ENCODE measurements around the gene PAF1.

DNA sequence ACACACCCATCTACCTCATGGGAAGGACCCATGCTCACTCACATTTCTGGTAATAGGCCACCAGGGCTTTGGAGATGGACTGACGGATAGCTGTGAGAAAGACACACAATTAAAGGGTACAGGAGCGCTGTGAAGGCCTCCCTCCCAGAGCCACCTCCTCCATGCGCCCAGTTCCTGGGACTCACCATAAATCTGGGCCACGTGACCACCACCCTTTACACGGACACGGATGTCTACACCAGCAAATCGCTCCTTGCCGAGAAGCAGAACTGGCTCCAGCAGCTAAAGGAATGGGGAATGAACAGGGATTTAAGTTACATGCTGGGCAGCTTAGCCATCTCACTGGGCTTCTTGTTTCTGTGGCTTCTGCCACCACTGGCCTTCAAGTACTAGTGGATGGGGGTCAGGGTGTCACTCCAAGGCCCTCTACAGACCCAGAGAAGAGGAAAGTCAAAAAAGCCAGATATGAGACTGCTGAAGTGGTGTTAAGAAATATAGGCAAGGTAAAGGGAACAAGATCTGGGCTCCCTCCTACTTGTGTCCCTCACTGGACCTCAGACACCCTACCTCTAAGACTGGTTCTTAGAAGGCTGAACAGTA, 42.7 kb upstream of the PAF1 start:
- TF ChIP-seq, protein P1, sequence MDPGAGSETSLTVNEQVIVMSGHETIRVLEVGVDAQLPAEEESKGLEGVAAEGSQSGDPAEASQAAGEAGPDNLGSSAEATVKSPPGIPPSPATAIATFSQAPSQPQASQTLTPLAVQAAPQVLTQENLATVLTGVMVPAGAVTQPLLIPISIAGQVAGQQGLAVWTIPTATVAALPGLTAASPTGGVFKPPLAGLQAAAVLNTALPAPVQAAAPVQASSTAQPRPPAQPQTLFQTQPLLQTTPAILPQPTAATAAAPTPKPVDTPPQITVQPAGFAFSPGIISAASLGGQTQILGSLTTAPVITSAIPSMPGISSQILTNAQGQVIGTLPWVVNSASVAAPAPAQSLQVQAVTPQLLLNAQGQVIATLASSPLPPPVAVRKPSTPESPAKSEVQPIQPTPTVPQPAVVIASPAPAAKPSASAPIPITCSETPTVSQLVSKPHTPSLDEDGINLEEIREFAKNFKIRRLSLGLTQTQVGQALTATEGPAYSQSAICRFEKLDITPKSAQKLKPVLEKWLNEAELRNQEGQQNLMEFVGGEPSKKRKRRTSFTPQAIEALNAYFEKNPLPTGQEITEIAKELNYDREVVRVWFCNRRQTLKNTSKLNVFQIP (CRISPR knock-in tag; IDR thresholded peaks at IDR 0.05; ENCODE audit: borderline replicate concordance, low read depth), result no peak
- TF ChIP-seq OSR1 (CRISPR knock-in tag; IDR thresholded peaks at IDR 0.05) (no peak), ZFP30 (CRISPR knock-in tag; IDR thresholded peaks at IDR 0.05) (no peak), GLIS3 (CRISPR knock-in tag; IDR thresholded peaks at IDR 0.05) (no peak)
- TF ChIP-seq, protein P2, sequence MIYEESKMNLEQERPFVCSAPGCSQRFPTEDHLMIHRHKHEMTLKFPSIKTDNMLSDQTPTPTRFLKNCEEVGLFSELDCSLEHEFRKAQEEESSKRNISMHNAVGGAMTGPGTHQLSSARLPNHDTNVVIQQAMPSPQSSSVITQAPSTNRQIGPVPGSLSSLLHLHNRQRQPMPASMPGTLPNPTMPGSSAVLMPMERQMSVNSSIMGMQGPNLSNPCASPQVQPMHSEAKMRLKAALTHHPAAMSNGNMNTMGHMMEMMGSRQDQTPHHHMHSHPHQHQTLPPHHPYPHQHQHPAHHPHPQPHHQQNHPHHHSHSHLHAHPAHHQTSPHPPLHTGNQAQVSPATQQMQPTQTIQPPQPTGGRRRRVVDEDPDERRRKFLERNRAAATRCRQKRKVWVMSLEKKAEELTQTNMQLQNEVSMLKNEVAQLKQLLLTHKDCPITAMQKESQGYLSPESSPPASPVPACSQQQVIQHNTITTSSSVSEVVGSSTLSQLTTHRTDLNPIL (CRISPR knock-in tag; IDR thresholded peaks at IDR 0.05; ENCODE audit: low read depth), result no peak
